ENCODE data around the gene CDKN2B-AS1. TPM values are rescaled to one million over a fixed set of nuclear protein-coding genes. Genes with fewer than 3 reads are reported as not detected.

Gene CDKN2B-AS1
- total and polyA plus RNA-seq, 2 of the 13 experiments (the other 11 are each of a cell fraction or from before 2014, with no cell fraction given), result 0.64 to 2.3 TPM

DNA sequence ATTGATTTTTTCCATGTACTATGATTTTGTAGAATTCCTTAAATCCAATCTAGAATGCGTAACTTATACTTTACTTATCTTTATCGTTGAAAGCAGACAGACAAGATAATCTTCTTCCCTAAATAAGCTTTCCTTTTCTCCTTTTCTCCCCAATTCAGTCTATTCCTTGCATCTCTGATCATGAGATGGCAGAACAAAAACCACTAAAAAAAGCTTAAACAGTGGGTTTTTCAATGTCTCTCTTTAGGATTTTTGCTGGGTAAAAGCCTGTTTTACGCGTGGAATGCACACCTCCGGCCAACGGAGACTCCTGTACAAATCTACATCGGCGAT is 13.8 kb downstream of the CDKN2B-AS1 start:
- Histone ChIP-seq H3K9ac (ENCODE audit: insufficient read depth, low read depth, low read length) (no peak overlapping the region), H3K36me3 (replicated peaks in 1 of 2; ENCODE audit: control insufficient read depth in 1 of 2, insufficient read depth in 2 of 2, low read length in 2 of 2) (no peaks in the 10 kb centered on the region), H3K79me2 (ENCODE audit: insufficient read depth, low read length) (no peaks in the 10 kb centered on the region), H2AFZ (ENCODE audit: low read length) (no peak overlapping the region), H3K27me3 (ENCODE audit: control insufficient read depth in 1 of 2, insufficient read depth in 2 of 2, low read length in 2 of 2) (no peaks in the 10 kb centered on the region), H3K4me3 (replicated peaks in 1 of 3; ENCODE audit: insufficient read depth in 1 of 3, low read depth in 2 of 3, low read length in 3 of 3) (peak overlapping the region; percentile 72 to 89 (median 76)), H4K20me1 (ENCODE audit: insufficient read depth, low read length) (no peaks in the 10 kb centered on the region), H3K27ac (ENCODE audit: extremely low read length, insufficient read depth, low read length) (no peak overlapping the region), H3K4me2 (ENCODE audit: low read depth, low read length) (peak overlapping the region; percentile 100), H3K4me1 (ENCODE audit: insufficient read depth, low read length) (peaks cover 12% of the 10 kb centered on the region), H3K9me3 (ENCODE audit: low read length) (no peaks in the 10 kb centered on the region)
- BruUV-seq (replicated peaks), result no TSS peak
- FAIRE-seq (no peak), ATAC-seq (no peak), DNase-seq (ENCODE audit: low spot score) (no peak)
- ChIA-PET CTCF (ENCODE audit: low intra/inter-chr PET ratio, low total read pairs) (interaction anchor here (3.7 kb wide), 1 partner anchor 194 kb away, joined by 70 read pairs; no protein-coding TSS in a partner anchor), POLR2A (interaction anchor here (0.7 to 1.9 kb wide), 14 partner anchors 11 to 209 kb away, joined by 3 to 7 read pairs (median 4); partner anchors contain the start of genes CDKN2A and CDKN2B-AS1)
- TF ChIP-seq, protein P1, sequence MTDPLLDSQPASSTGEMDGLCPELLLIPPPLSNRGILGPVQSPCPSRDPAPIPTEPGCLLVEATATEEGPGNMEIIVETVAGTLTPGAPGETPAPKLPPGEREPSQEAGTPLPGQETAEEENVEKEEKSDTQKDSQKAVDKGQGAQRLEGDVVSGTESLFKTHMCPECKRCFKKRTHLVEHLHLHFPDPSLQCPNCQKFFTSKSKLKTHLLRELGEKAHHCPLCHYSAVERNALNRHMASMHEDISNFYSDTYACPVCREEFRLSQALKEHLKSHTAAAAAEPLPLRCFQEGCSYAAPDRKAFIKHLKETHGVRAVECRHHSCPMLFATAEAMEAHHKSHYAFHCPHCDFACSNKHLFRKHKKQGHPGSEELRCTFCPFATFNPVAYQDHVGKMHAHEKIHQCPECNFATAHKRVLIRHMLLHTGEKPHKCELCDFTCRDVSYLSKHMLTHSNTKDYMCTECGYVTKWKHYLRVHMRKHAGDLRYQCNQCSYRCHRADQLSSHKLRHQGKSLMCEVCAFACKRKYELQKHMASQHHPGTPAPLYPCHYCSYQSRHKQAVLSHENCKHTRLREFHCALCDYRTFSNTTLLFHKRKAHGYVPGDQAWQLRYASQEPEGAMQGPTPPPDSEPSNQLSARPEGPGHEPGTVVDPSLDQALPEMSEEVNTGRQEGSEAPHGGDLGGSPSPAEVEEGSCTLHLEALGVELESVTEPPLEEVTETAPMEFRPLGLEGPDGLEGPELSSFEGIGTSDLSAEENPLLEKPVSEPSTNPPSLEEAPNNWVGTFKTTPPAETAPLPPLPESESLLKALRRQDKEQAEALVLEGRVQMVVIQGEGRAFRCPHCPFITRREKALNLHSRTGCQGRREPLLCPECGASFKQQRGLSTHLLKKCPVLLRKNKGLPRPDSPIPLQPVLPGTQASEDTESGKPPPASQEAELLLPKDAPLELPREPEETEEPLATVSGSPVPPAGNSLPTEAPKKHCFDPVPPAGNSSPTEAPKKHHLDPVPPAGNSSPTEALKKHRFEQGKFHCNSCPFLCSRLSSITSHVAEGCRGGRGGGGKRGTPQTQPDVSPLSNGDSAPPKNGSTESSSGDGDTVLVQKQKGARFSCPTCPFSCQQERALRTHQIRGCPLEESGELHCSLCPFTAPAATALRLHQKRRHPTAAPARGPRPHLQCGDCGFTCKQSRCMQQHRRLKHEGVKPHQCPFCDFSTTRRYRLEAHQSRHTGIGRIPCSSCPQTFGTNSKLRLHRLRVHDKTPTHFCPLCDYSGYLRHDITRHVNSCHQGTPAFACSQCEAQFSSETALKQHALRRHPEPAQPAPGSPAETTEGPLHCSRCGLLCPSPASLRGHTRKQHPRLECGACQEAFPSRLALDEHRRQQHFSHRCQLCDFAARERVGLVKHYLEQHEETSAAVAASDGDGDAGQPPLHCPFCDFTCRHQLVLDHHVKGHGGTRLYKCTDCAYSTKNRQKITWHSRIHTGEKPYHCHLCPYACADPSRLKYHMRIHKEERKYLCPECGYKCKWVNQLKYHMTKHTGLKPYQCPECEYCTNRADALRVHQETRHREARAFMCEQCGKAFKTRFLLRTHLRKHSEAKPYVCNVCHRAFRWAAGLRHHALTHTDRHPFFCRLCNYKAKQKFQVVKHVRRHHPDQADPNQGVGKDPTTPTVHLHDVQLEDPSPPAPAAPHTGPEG (CRISPR knock-in tag; IDR thresholded peaks at IDR 0.05), result no peak
- peak; percentile 44 for TF ChIP-seq TEAD3 (CRISPR knock-in tag; optimal IDR thresholded peaks at IDR 0.05; ENCODE audit: borderline replicate concordance)
- intact Hi-C loops (cut with micrococcal nuclease; ENCODE audit: unreplicated experiment), result loop anchor here (2.0 to 10.0 kb wide), 2 partner anchors 236 to 674 kb away; partner anchors contain the start of gene KLHL9
- WGBS (ENCODE audit: low lambda C conversion rate), result 1% methylated on average over 8 of the region's 8 CpGs
- in situ Hi-C loops (cut with HindIII; ENCODE audit: extremely low pct_ligation_motif_present, low pct_unique_long_range_greater_than_20kb), result loop anchor here (5.0 kb wide), 1 partner anchor 191 kb away; no protein-coding TSS in a partner anchor

All from HepG2 (cell line).